HepG2 (cell line): ENCODE measurements around the gene MUTYH. TPM values are rescaled to one million over a fixed set of nuclear protein-coding genes. Genes with fewer than 3 reads are reported as not detected.
A peak's percentile ranks its signal among the peaks of the same experiment; 100 is the strongest.

Experiments used
- ARID4A ChIP-seq: sonication (generic); formaldehyde crosslinking; IDR thresholded peaks from 2 replicates; pipeline ENCODE4 v1.5.0; 2020; ENCODE audit warnings: mild to moderate bottlenecking, missing genetic modification reagents, borderline replicate concordance
- BCL3 ChIP-seq: sonication (generic); formaldehyde crosslinking; IDR thresholded peaks from 2 replicates; pipeline ENCODE4 v1.5.1; 2020; ENCODE audit warnings: mild to moderate bottlenecking, missing genetic modification reagents, moderate library complexity
- CAMTA2 ChIP-seq: sonication (generic); formaldehyde crosslinking; IDR thresholded peaks from 2 replicates; pipeline ENCODE4 v1.4.0; 2020; ENCODE audit warnings: mild to moderate bottlenecking, missing genetic modification reagents, borderline replicate concordance
- CBFB ChIP-seq: sonication (generic); formaldehyde crosslinking; IDR thresholded peaks from 2 replicates; pipeline ENCODE4 v1.4.0; 2020; ENCODE audit warnings: missing genetic modification reagents
- CCAR2 ChIP-seq: fragments of 200-400 bp; formaldehyde crosslinking; optimal IDR thresholded peaks from 2 replicates; pipeline ENCODE3; 2018; ENCODE audit warnings: low read depth, mild to moderate bottlenecking, low read length, moderate library complexity
- DPF2 ChIP-seq: sonication (generic); formaldehyde crosslinking; IDR thresholded peaks from 2 replicates; pipeline ENCODE4 v1.4.0; 2020; ENCODE audit warnings: mild to moderate bottlenecking, low read depth, missing genetic modification reagents, borderline replicate concordance
- HIC2 ChIP-seq: sonication (generic); formaldehyde crosslinking; IDR thresholded peaks from 2 replicates; pipeline ENCODE4 v1.9.0; 2022; ENCODE audit warnings: low read depth, missing genetic modification reagents
- HOXA9 ChIP-seq: sonication (generic); formaldehyde crosslinking; IDR thresholded peaks from 2 replicates; pipeline ENCODE4 v1.8.1; 2022; ENCODE audit warnings: missing genetic modification reagents, mild to moderate bottlenecking, moderate library complexity, borderline replicate concordance
- PCBP2 ChIP-seq: fragments of 200-400 bp; formaldehyde crosslinking; optimal IDR thresholded peaks from 2 replicates; pipeline ENCODE3; 2018; ENCODE audit warnings: low read length, low read depth; ENCODE audit not compliant: poor library complexity, severe bottlenecking
- REPIN1 ChIP-seq: sonication (generic); formaldehyde crosslinking; IDR thresholded peaks from 2 replicates; pipeline ENCODE4 v1.8.0; 2022; ENCODE audit warnings: missing genetic modification reagents, low read depth, mild to moderate bottlenecking, borderline replicate concordance
- SIX4 ChIP-seq: sonication (generic); formaldehyde crosslinking; IDR thresholded peaks from 2 replicates; pipeline ENCODE4 v1.4.0; 2020; ENCODE audit warnings: missing genetic modification reagents
- ZFYVE20 ChIP-seq: sonication (generic); formaldehyde crosslinking; IDR thresholded peaks from 2 replicates; pipeline ENCODE4 v1.8.0; 2023; ENCODE audit warnings: low read depth, mild to moderate bottlenecking, moderate library complexity, missing genetic modification reagents, borderline replicate concordance
- ZMYM2 ChIP-seq: sonication (generic); formaldehyde crosslinking; IDR thresholded peaks from 2 replicates; pipeline ENCODE4 v1.8.0; 2022; ENCODE audit warnings: mild to moderate bottlenecking, missing genetic modification reagents
- ZNF232 ChIP-seq: sonication (generic); formaldehyde crosslinking; IDR thresholded peaks from 2 replicates; pipeline ENCODE4 v1.4.0; 2020; ENCODE audit warnings: missing genetic modification reagents, borderline replicate concordance
- ZNF451 ChIP-seq: sonication (generic); formaldehyde crosslinking; IDR thresholded peaks from 2 replicates; pipeline ENCODE4 v1.5.0; 2020; ENCODE audit warnings: mild to moderate bottlenecking, missing genetic modification reagents
- ZSCAN22 ChIP-seq: sonication (generic); formaldehyde crosslinking; IDR thresholded peaks from 2 replicates; pipeline ENCODE4 v1.4.0; 2020; ENCODE audit warnings: mild to moderate bottlenecking, missing genetic modification reagents
- ZUFSP ChIP-seq: sonication (generic); formaldehyde crosslinking; IDR thresholded peaks from 2 replicates; pipeline ENCODE4 v1.9.0; 2021; ENCODE audit warnings: missing genetic modification reagents, mild to moderate bottlenecking, borderline replicate concordance
- polyA plus RNA-seq, 8 experiments: library from polyadenylated mRNA; depleted of rRNA in 3 of 8; stranded (reverse) in 7 of 8; unstranded in 1 of 8; fragments of >200 nt; fragmentation: Illumina TruSeq in 4 of 8; extraction: Trizol in 4 of 8; gene quantifications; 2 replicates each; pipeline versions ENCODE4 v1.2.1 to v1.2.3, GENCODE V29; 2011 to 2016; ENCODE audit warnings: low read depth in 4 of 8, missing spikeins in 1 of 8, mixed read lengths in 1 of 8; ENCODE audit not compliant: insufficient read depth in 1 of 8
- total RNA-seq, 5 experiments: library from RNA; depleted of rRNA; stranded (reverse); fragments of >200 nt; fragmentation: Illumina TruSeq; extraction: Trizol; gene quantifications; 2 replicates each; pipeline ENCODE4 v1.2.3, GENCODE V29; 2016; ENCODE audit warnings: low read depth in 1 of 5

MUTYH gene
- total and polyA plus RNA-seq, 2 of the 13 experiments (the other 11 are each of a cell fraction or from before 2014, with no cell fraction given), result 16.3 to 17.1 TPM

- TF ChIP-seq ZMYM2 (CRISPR knock-in tag) (peak; percentile 47; the same call in 1 of the 2 replicates), HOXA9 (no peak), CCAR2 (no peak), ZFYVE20 (CRISPR knock-in tag) (no peak), SIX4 (CRISPR knock-in tag) (no peak; the same call in 1 of the 2 replicates), CBFB (peak; percentile 64; the same call in 1 of the 2 replicates), BCL3 (CRISPR knock-in tag) (no peak; the same call in 1 of the 2 replicates), CAMTA2 (no peak; the same call in 1 of the 2 replicates), REPIN1 (CRISPR knock-in tag) (peak; percentile 96), ZNF451 (CRISPR knock-in tag) (no peak), DPF2 (no peak), PCBP2 (no peak), ZSCAN22 (CRISPR knock-in tag) (no peak), HIC2 (CRISPR knock-in tag) (no peak), ZNF232 (CRISPR knock-in tag) (peak; percentile 71; the same call in 1 of the 2 replicates), ZUFSP (CRISPR knock-in tag) (no peak), ARID4A (peak; percentile 89)
These were observed 36.5 kb downstream of the MUTYH start (continued) for GRCh38 chr1:45303520-45304310.
